Activated CD4-positive, alpha-beta T cell treated with anti-CD3 and anti-CD28 coated beads, Interleukin-2, Interleukin-6, amounts not matched to agents 100 ng/mL and 50 ng/mL, durations not matched to agents 16 hours and 8 hours (primary cell): ENCODE data around the gene RPL4.
"Not testable (repeated sequence)": the region's sequence is repeated elsewhere in the genome, so short reads cannot be mapped to it uniquely, and the experiment has no call there.

Source experiments
- DNase-seq: peaks from one replicate; pipeline ENCODE4 v3.0.0-alpha.2; 2020

The RPL4 gene

DNA sequence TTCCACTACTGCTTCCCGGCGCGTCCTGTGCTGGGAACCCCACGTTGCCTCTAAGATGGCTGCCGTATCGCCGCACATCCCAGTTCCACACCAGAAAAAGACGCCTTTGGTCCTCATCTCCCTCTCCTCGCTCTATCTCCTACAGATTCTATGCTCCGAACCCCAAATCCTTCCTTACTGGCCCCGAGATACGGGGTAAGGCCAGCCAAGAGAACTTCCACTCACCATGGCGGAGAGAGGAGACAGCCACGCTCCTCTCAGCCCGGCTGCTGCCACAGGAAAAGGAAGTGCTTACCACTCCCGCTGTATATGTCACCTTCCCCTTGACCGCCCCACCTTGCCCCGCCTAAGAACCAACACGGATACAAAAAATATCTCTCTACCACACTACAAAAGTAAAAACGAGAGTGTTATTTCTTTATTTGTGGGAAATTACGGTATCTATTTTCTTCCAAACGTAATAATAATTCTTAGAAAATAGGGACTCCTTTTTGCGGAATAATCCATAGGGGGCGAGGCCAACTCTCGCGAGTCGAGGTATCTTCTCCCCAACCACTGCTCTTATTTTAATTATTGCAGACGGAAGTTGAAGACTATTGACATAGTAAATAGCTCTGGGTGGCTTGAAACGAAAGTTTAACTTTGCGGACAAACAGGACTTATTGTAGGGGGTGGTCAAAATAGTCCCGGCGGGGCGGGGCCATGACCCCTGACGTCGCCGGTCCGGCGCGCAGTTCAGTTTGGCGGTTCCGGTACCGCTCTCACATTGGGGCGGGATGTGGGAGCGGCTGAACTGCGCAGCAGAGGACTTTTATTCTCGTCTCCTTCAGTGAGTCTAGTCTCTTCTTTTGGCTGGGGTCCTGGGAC, at the start of gene RPL4, which contains the start of gene ZWILCH:
Gene RPL4, minus strand, starts transcription at position 293 of the 867 bp plus-strand sequence. Its CDS starts 65 bp downstream, at position 228.
Gene ZWILCH, plus strand, starts transcription at position 764 of the 867 bp plus-strand sequence. Its CDS starts 13 bp downstream, at position 777.
- DNase-seq, result peak; percentile 89

- DNase-seq, result no peak
Observed at GRCh38 chr15:66545255-66545654, 40.6 kb upstream of the RPL4 start.

GRCh38 chr15:66542896-66543295, 38.2 kb upstream of the RPL4 start:
- no peak for DNase-seq

GRCh38 chr15:66535056-66535455, 30.4 kb upstream of the RPL4 start:
- no peak for DNase-seq

- DNase-seq, result no peak
Observed at GRCh38 chr15:66524838-66525237, 20.2 kb upstream of the RPL4 start.

- DNase-seq, result no peak
Observed at GRCh38 chr15:66523926-66524325, 19.3 kb upstream of the RPL4 start.

DNA sequence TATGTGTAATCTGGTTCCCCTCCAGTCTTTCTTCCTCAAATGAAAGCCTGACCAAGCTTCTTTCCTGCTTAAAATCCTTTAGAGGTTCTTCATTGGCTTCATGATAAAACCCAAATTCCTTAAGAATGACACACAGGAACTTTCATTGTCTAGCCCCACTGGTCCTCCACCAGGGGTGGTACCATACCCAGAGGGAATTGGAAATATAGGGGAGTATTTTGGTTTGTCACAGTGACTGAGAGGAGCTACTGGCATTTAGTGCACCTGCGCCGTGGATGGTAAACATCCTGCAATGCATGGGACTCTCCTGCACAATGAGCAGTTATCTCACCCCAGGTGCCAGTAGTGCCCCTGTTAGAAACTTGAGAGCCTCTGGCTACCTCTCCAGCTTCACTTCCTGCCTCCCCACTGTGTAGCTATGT, 11.3 kb upstream of the RPL4 start:
- no peak for DNase-seq

DNA sequence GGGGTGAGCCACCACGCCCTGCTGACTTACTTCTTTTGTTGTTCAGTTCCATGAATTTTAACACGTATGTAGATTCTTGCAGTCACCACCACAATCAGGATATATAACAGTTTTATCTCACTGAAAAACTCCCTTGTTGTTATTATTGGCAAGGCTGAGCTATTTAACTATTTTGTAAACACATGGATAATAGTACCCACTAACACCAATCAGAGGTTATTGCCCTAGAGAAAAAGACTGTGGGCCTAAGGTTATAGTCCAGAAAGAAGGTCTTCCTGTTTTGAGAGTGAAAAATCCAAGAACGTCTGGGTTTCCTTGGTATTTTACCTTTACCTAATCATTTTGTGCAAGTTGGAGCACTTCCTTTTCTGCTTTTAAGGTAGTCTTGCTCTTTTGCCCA, 9.9 kb upstream of the RPL4 start:
- no peak for DNase-seq

DNA sequence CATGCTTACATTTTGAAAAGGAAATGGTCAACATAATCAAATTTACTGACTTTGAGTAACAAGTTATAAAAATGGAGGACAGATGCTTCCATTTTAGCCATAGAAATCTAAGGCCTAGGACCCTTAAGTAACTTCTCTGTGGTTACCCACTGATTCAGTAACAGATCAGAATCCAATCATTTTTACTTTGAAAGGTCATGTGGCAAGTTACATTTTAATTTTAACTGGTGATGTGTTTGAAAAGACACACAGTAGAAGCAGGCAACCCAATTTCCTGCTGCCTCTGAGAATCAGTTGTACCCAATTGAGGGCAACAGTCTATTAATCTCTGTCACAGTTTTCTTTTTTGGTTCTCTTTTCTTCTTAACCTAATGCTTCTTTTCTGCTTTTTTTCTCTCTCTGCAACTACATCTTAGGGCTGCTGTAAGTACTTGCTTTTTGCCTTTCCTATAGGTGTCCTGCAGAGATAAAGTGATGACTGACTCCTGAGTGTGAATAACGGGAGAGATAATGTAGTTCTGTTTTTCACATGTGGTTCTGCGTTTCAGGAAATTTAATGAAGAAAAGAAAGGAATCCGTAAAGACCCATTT, 3.7 kb upstream of the RPL4 start:
- no peak for DNase-seq

- DNase-seq, result no peak
Observed at GRCh38 chr15:66505818-66506217, 1.2 kb upstream of the RPL4 start.

DNA sequence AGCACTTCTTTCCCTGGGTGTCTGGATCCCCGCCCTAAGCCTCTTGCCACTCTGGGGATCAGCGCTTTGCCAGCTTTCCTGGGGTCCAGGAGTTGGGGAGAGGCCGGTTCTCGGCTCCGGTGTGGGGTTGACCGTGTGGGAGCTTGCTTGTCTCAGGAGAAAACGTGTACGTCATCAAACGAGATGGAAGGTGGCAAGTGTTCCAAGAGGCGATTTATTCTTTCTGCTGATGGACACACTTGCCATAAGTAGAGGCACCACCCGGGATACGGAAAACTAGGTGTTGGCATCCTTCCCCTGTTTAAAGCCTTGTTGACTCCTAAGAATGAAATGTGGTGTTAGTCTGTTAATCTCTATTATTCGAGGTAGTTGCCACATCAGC, 766 bp upstream of the RPL4 start:
- DNase-seq, result no peak

DNA sequence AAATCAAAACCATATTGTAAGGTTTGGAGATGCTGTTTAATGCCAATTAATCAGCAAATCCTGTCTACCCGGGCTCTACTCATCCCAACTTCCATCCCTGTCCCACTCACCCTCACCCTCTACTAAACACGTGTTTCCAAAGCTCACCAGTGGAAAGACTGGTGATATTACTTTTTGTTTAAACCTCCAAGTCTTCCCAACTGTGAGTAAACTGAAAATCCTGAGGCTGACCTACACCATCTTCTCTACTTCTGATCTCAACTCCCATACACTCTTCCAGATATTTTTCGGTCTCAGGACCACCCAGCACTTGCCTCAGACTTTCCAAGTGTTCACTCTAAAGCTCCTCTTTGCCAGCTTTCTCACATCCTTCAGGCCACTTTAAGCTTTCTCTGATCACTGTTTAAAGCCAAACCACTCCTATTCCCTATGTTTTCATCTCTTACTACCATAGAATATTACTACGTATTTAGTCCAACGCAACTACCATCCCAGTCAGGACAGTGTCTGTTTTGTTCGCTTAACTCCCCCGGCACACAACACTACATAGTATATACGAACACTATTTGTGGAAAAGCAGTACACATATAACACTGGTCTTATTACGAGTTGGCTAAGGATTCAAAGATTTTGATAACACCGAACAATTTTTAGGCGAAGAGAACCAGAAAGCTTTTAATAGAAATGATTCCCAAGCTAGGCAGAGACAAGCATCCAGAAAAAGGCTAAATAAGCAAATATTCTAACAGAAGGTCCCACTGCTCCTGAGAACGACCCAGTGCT, 684 bp downstream of the RPL4 start:
- DNase-seq, result peak; percentile 21

DNA sequence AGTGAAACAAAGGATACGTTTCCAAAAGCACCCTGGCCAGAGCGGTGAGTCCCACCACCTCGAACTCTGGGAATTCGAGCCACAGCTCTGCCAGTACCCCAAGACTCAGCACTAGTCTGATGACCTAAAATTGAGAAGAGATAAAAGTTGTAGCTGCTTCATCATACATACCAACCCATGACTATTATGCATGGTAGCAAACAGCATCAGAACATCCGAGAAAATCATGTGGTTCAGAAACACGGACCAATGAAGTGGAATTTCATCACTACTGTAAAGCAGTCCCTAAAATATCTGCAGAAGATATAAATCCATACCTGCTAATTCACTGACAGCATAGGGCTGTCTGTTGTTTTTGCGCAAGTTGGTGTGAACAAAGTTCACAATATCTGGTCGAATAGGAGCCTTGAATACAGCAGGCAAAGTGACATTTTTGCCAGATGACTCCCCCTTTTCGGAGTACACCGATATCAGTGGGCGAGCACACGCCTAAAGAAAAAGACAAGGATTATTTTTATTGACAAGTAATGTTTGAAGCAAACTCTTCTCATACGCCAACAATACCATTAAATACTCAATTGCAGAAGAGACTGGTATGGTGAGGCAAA, 1.5 kb downstream of the RPL4 start:
- peak; percentile 14 for DNase-seq

DNA sequence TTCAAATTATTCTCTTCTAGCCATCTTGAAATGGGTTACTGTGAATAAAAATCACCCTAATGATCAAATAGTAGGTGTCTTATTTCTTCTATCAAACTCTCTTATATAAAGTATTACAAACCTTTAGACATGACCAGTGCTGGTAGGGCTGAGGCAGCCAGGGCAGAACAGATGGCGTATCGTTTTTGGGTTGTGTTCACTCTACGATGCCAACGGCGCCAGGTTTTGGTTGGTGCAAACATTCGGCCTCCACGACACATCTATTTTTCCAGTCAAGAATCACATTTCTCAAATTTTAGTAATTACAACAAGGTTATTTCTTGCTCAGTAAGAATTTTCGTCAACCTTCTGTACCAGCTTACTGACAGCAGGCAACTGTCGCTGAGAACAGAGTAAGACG, 2.2 kb downstream of the RPL4 start:
- DNase-seq, result peak; percentile 13

GRCh38 chr15:66500346-66500745, 4.3 kb downstream of the RPL4 start:
- DNase-seq, result not testable (repeated sequence)

GRCh38 chr15:66498501-66499386, 5.9 kb downstream of the RPL4 start:
- peak; percentile 39 for DNase-seq

GRCh38 chr15:66497502-66498455, 6.9 kb downstream of the RPL4 start, which contains the start of gene SNAPC5:
Gene SNAPC5, minus strand, starts transcription at chr15:66497762. Its CDS starts 31 bp downstream, at chr15:66497731.
- peak; percentile 98 for DNase-seq

DNA sequence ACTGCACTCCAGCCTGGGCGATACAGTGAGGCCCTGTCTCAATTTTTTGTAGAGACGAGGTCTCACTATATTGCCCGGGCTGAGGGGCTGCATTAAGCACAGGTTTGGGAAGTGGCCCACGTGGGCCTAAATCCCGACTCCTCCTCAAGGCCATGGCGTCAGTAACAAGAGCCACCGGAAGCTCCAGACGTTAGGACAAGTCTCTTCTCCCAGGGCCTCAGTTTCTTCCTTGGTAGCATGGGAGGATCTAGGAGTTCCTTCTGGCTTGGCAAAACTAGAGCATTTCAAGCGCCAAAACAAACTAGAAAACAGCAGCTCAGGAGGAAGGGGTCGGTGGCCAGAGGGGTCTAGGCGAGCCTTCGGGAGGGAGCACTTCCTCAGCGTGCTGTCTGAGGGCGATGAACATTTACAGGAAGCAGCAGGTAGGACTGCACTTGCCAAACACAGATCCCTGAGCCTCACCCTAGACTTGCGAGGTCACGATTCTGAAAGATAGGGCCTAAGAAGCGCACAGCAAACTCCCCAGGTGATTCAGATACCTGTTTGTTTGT, 7.6 kb downstream of the RPL4 start:
- DNase-seq, result peak; percentile 27

- no peak for DNase-seq
Observed at GRCh38 chr15:66494262-66494661, 10.4 kb downstream of the RPL4 start.

- DNase-seq, result no peak
Observed at GRCh38 chr15:66491846-66492245, 12.8 kb downstream of the RPL4 start.
